SK-N-DZ (cell line): ENCODE results near the gene YARS2. TPM values are rescaled to one million over a fixed set of nuclear protein-coding genes. Genes with fewer than 3 reads are reported as not detected.

Experiments used
- DNase-seq: peaks from one replicate; pipeline ENCODE4 v3.0.0-alpha.2; 2015; ENCODE audit warnings: low spot score
- polyA plus RNA-seq, 2 experiments: library from polyadenylated mRNA; depleted of rRNA; stranded (reverse); fragments of >200 nt; gene quantifications; 2 replicates each; pipeline ENCODE4 v1.2.3, GENCODE V29; 2014

Gene YARS2
- 40.2 and 52.7 TPM in 2 replicates for polyA plus RNA-seq (2014; cell fraction: cytosol; rRNA removed)
- polyA plus RNA-seq (2014; cell fraction: nucleus; rRNA removed): 35.9 and 36.4 TPM in 2 replicates

GRCh38 chr12:32755654-32756475, at the start of gene YARS2:
TSS of gene YARS2 (minus strand) at chr12:32755897. CDS start at chr12:32755874, 23 bp downstream.
- peak; percentile 99 for DNase-seq

- no peak for DNase-seq
Observed at GRCh38 chr12:32804301-32804700, 48.6 kb upstream of the YARS2 start.

GRCh38 chr12:32801269-32801980, 45.7 kb upstream of the YARS2 start:
- no peak for DNase-seq

GRCh38 chr12:32794281-32794680, 38.6 kb upstream of the YARS2 start:
- DNase-seq: no peak

- DNase-seq: no peak
Observed at GRCh38 chr12:32789916-32790315, 34.2 kb upstream of the YARS2 start.

- no peak for DNase-seq
Observed at GRCh38 chr12:32789446-32789845, 33.7 kb upstream of the YARS2 start.

- DNase-seq: no peak
Observed at GRCh38 chr12:32788405-32788804, 32.7 kb upstream of the YARS2 start.

GRCh38 chr12:32785557-32785956, 29.9 kb upstream of the YARS2 start:
- no peak for DNase-seq

- no peak for DNase-seq
Observed at GRCh38 chr12:32783029-32783428, 27.3 kb upstream of the YARS2 start.

GRCh38 chr12:32780071-32780470, 24.4 kb upstream of the YARS2 start:
- no peak for DNase-seq

- no peak for DNase-seq
Observed at GRCh38 chr12:32777691-32778175, 22.0 kb upstream of the YARS2 start.

- no peak for DNase-seq
Observed at GRCh38 chr12:32777159-32777558, 21.5 kb upstream of the YARS2 start.

GRCh38 chr12:32776258-32776657, 20.6 kb upstream of the YARS2 start:
- DNase-seq: no peak

- no peak for DNase-seq
Observed at GRCh38 chr12:32773691-32774090, 18.0 kb upstream of the YARS2 start.

- no peak for DNase-seq
Observed at GRCh38 chr12:32770141-32770540, 14.4 kb upstream of the YARS2 start.

- no peak for DNase-seq
Observed at GRCh38 chr12:32768518-32768917, 12.8 kb upstream of the YARS2 start.

- DNase-seq: no peak
Observed at GRCh38 chr12:32765906-32766305, 10.2 kb upstream of the YARS2 start.

GRCh38 chr12:32761716-32762115, 6.0 kb upstream of the YARS2 start:
- DNase-seq: no peak

- DNase-seq: no peak
Observed at GRCh38 chr12:32757157-32757556, 1.5 kb upstream of the YARS2 start.

GRCh38 chr12:32756476-32757066, 874 bp upstream of the YARS2 start:
- DNase-seq: peak; percentile 20

GRCh38 chr12:32755051-32755653, 545 bp downstream of the YARS2 start:
- DNase-seq: peak; percentile 81

- DNase-seq: no peak
Observed at GRCh38 chr12:32754111-32754510, 1.6 kb downstream of the YARS2 start.
